A673 (cell line): ENCODE results near the gene SUFU.

ENCODE experiments used
- CTCF ChIP-seq: fragments of 300-800, 200-600 bp; sonication (generic); conservative IDR thresholded peaks from 2 replicates; pipeline ENCODE4 v1.5.1; 2017; ENCODE audit warnings: low read depth, mild to moderate bottlenecking, antibody characterized with exemption, low read length, moderate library complexity, mixed read lengths
- EZH2 ChIP-seq: fragments of 200-600 bp; sonication (generic); IDR thresholded peaks from 2 replicates; pipeline ENCODE4 v1.6.1; 2017; ENCODE audit warnings: borderline replicate concordance, low read depth, mild to moderate bottlenecking, mixed read lengths, antibody characterized with exemption, low read length; ENCODE audit not compliant: poor library complexity, severe bottlenecking

- TF ChIP-seq CTCF: no peak
- TF ChIP-seq EZH2: no peak
These were observed 117.9 kb downstream of the SUFU start for GRCh38 chr10:102621443-102622325.
